ENCODE data around the gene YWHAB. TPM values are rescaled to one million over a fixed set of nuclear protein-coding genes. Genes with fewer than 3 reads are reported as not detected.

YWHAB gene
- total RNA-seq, 4 donors from 2014 or later: 119 to 184 (median 143) TPM

DNA sequence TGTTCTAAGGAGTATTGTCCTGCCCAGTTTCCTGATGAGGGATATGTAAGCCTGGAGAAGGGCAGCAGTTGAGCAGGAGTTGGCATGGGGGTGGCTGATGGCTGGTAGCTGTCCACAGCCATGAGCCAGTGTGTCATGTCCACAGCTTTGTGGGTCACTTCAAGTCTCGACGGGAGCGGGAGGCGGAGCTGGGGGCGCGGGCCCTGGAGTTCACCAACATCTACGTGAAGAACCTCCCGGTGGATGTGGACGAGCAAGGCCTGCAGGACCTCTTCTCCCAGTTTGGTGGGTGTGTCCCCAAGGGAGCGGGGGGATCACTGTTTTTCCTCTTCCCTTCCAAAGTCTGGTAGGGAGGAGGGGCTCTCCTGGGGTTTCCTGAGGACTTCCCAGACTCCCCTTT, 33.3 kb downstream of the YWHAB start:
- TF ChIP-seq, protein P1, sequence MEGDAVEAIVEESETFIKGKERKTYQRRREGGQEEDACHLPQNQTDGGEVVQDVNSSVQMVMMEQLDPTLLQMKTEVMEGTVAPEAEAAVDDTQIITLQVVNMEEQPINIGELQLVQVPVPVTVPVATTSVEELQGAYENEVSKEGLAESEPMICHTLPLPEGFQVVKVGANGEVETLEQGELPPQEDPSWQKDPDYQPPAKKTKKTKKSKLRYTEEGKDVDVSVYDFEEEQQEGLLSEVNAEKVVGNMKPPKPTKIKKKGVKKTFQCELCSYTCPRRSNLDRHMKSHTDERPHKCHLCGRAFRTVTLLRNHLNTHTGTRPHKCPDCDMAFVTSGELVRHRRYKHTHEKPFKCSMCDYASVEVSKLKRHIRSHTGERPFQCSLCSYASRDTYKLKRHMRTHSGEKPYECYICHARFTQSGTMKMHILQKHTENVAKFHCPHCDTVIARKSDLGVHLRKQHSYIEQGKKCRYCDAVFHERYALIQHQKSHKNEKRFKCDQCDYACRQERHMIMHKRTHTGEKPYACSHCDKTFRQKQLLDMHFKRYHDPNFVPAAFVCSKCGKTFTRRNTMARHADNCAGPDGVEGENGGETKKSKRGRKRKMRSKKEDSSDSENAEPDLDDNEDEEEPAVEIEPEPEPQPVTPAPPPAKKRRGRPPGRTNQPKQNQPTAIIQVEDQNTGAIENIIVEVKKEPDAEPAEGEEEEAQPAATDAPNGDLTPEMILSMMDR (IDR thresholded peaks at IDR 0.05; ENCODE audit: low read depth): no peak

DNA sequence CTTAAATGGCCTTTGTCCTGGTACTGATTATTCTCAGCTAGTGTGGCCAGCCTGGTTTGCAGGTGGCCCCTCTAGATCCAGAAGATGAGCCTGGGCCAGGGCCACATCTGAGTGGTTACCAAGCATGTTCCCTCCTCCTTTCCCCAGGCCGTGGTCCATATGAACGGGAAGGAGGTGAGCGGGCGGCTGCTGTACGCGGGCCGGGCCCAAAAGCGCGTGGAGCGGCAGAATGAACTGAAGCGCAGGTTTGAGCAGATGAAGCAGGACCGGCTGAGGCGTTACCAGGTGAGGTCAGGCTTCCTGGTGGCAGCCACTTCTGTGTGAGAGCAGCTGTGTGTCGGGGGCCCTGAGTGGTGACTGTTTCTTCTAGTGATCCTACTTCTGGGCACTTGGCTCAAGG, 35.9 kb downstream of the YWHAB start:
- TF ChIP-seq, protein P1 (IDR thresholded peaks at IDR 0.05; ENCODE audit: low read depth): no peak

DNA sequence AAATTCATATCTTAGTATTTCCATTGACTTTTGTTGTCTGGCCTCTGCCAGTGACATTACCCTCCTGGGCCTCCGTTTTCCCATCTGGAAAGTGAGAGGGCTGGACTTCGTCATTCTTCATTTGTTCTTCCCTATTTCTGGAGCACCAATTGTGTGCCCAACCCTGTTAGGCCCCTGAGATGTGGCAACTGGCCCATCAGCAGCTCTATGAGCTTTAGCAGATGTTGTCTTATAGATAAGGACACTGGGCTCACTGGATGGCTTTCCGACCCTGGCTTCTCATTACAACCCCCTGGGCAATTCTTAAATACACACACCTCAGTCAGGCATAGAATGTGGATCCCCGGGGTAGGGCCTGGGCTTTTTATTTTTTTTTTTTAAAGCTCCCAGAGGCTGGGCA, 39.0 kb downstream of the YWHAB start:
- TF ChIP-seq, protein P1 (IDR thresholded peaks at IDR 0.05; ENCODE audit: low read depth): no peak

DNA sequence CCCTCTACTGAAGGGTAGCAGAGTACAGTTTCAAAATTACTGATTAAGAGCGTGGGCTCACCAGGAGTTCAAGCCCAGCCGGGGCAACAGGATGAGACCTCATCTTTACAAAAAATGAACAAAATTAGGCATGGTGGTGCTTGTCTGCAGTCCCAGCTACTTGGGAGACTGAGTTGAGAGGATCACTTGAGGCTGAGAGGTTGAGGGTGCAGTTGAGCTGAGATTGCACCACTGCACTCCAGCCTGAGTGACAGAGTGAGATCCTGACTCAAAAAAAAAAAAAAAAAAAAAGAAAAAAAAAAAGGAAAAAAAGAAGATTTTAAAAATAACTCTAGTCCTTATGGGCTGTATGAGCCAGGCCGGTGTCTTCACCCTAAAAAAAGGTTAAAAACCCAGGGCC, 43.1 kb downstream of the YWHAB start:
- TF ChIP-seq, protein P1 (IDR thresholded peaks at IDR 0.05; ENCODE audit: low read depth): no peak

DNA sequence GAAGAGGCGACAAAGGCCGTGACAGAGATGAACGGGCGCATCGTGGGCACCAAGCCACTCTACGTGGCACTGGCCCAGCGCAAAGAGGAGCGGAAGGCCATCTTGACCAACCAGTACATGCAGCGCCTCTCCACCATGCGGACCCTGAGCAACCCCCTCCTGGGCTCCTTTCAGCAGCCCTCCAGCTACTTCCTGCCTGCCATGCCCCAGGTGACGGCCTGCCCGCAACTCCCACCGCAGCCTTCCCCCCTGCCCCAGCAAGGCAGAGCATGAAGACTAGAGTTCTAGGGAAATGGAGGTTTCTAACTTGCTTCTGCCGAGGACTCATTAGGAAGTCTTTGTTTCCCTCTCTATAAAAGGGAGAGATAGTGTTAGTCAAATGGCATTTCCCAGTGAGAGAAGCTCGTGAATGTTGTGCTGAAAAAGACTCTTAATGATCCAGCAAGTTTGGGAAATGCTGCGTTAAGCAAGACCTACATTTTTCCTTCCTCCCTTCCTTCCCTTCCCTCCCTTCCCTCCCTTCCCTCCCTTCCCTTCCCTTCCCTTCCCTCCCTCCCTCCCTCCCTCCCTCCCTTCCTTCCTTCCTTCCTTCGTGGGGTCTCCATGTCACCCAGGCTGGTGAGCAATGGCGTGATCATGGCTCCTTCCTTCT, 45.1 kb downstream of the YWHAB start:
- TF ChIP-seq, protein P1 (IDR thresholded peaks at IDR 0.05; ENCODE audit: low read depth): no peak

DNA sequence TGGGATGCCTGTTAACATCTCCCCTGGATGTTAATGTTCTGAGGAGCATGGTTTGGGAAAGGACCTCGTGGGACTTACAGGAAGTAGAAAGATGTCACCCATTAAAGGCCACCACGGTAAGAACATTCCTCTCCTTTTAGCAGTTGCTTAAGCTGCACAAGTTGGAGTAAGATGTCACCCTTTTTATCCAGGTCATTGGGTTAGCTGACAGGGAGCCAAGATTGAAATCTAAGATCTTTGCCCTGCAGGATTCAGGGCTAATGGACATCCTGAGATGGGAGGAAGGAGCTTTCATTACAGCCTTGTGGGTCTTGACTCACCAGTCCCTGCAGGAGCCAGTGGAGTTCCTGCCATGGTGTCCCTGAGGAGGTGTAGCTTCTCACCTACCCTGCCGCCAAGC, 46.4 kb downstream of the YWHAB start:
- TF ChIP-seq, protein P1 (IDR thresholded peaks at IDR 0.05; ENCODE audit: low read depth): no peak

DNA sequence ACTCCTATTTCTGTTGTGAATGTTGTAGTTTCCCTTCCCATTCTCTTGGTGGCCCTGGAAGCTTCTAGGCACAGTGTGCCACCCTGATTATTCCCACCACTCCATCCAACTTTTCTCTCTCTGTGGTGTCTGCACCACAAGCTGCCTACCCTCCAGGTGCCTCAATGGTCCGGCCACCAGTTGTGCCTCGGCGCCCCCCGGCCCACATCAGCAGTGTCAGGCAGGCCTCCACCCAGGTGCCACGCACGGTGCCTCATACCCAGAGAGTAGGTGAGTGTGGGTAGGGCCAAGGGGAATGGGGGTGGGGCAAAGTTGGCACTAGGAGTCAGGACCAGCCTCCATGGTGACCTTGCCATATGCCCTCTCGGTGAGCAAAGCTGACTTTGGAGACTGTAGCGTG, 47.4 kb downstream of the YWHAB start:
- TF ChIP-seq, protein P1 (IDR thresholded peaks at IDR 0.05; ENCODE audit: low read depth): no peak
